ENCODE results near the gene RBM17. TPM values are rescaled to one million over a fixed set of nuclear protein-coding genes. Genes with fewer than 3 reads are reported as not detected.

The RBM17 gene
- total and polyA plus RNA-seq, 2 of the 4 experiments (the other 2 are of a cell fraction): 24.6 to 56.7 TPM

GRCh38 chr10:6047847-6048246 is 41.0 kb upstream of the RBM17 start:
- no peak overlapping the region for H2AK5ac ChIP-seq (ENCODE audit: low read depth, low read length)
- no peak overlapping the region for H3K9ac ChIP-seq (ENCODE audit: low read depth, low read length)
- no peak overlapping the region for H3K4ac ChIP-seq (ENCODE audit: low read depth, low read length)
- H3K56ac ChIP-seq (ENCODE audit: extremely low read depth, insufficient read depth, low read length): no peak overlapping the region
- no peak overlapping the region for H2BK15ac ChIP-seq (ENCODE audit: low read depth, low read length)
- H3K4me1 ChIP-seq (ENCODE audit: control insufficient read depth, insufficient read depth, low read length): peaks cover 3% of the 10 kb centered on the region; the same call in 1 of the 2 replicates
- no peak overlapping the region for H2AFZ ChIP-seq (replicated peaks; ENCODE audit: low read length, poor library complexity)
- no peaks in the 10 kb centered on the region for H3K79me1 ChIP-seq (ENCODE audit: low read depth in 1 of 2, low read length in 2 of 2)
- H3K4me2 ChIP-seq (ENCODE audit: low read depth, low read length): no peak overlapping the region
- no peaks in the 10 kb centered on the region; the same call in 1 of the 2 replicates for H3K9me3 ChIP-seq (ENCODE audit: control insufficient read depth, insufficient read depth, low read length)
- no peaks in the 10 kb centered on the region for H3K36me3 ChIP-seq (ENCODE audit: control insufficient read depth, insufficient read depth, low read length)
- ATAC-seq (ENCODE audit: low read depth) (no peak), DNase-seq (no peak)
- H4K20me1 ChIP-seq (ENCODE audit: insufficient read depth, low read length): no peaks in the 10 kb centered on the region
- in situ Hi-C loops (cut with MboI; ENCODE audit: low sequenced_read_pairs) (no loop called here), dilution Hi-C loops (cut with HindIII; ENCODE audit: low sequenced_read_pairs, unreplicated experiment) (no loop called here), intact Hi-C loops (cut with micrococcal nuclease) (no loop called here)
- H3K4me3 ChIP-seq (ENCODE audit: insufficient read depth, low read depth, low read length): no peak overlapping the region
- no peak overlapping the region for H3K27ac ChIP-seq (ENCODE audit: insufficient read depth, low read length)
- CTCF ChIA-PET: no interaction called here
- POLR2A ChIA-PET (ENCODE audit: unreplicated experiment): no interaction called here
- no peak overlapping the region for H2AK9ac ChIP-seq (replicated peaks; ENCODE audit: low read depth, low read length, poor library complexity)
- peaks cover 48% of the 10 kb centered on the region for H3K27me3 ChIP-seq (ENCODE audit: control insufficient read depth, insufficient read depth, low read length)
- H3K14ac ChIP-seq (replicated peaks; ENCODE audit: low read depth, low read length): no peak overlapping the region
- BruUV-seq (replicated peaks): no TSS peak
- 72% methylated on average over 2 of the region's 7 CpGs; no CpG with 5 or more reads in 1 of the 2 experiments for WGBS, 2 experiments (ENCODE audit: extremely low coverage in 2 of 2, insufficient read length in 1 of 2)
- no peak overlapping the region for H3K23ac ChIP-seq (ENCODE audit: low read depth, low read length)
- TF ChIP-seq SMC3 (IDR thresholded peaks at IDR 0.05; ENCODE audit: low read depth, low read length): no peak
- TF ChIP-seq CEBPB (IDR thresholded peaks at IDR 0.05; ENCODE audit: low read depth, low read length): no peak
- TF ChIP-seq MXI1 (IDR thresholded peaks at IDR 0.05; ENCODE audit: borderline replicate concordance, low read depth, low read length): no peak
- TF ChIP-seq ELK1 (IDR thresholded peaks at IDR 0.05; ENCODE audit: borderline replicate concordance, low read depth, low read length): no peak
- TF ChIP-seq MAFK (IDR thresholded peaks at IDR 0.05; ENCODE audit: low read depth, low read length): no peak
- TF ChIP-seq RCOR1 (IDR thresholded peaks at IDR 0.05; ENCODE audit: insufficient replicate concordance, low read length): no peak
- H3K9me1 ChIP-seq (ENCODE audit: insufficient read depth, low read length): no peaks in the 10 kb centered on the region
- H4K8ac ChIP-seq (ENCODE audit: low read depth in 2 of 2, low read length in 2 of 2): no peak overlapping the region
- H2BK120ac ChIP-seq (ENCODE audit: low read depth, low read length): no peak overlapping the region
- H2BK5ac ChIP-seq (ENCODE audit: low read depth, low read length, poor library complexity, severe bottlenecking): no peak overlapping the region
- no peak overlapping the region for H2BK20ac ChIP-seq (ENCODE audit: low read depth, low read length)
- H3K18ac ChIP-seq (ENCODE audit: low read depth, low read length): no peak overlapping the region
- H4K5ac ChIP-seq (ENCODE audit: low read depth, low read length): no peak overlapping the region
- no peak overlapping the region for H4K91ac ChIP-seq (ENCODE audit: insufficient read depth, low read depth, low read length)

Data from IMR-90 (cell line).